H1 (cell line): ENCODE measurements around the gene PLEKHO1.

Experiments
- POLR2AphosphoS5 ChIP-seq: IDR thresholded peaks from 2 replicates; pipeline ENCODE4 v1.6.1; 2011; ENCODE audit warnings: low read depth, low read length
- YY1 ChIP-seq: IDR thresholded peaks from 2 replicates; pipeline ENCODE4 v1.6.1; 2011; ENCODE audit warnings: low read depth, mild to moderate bottlenecking, low read length
- TF ChIP-seq, protein P1 (sequence below): IDR thresholded peaks from 2 replicates; pipeline ENCODE4 v1.6.1; 2012; ENCODE audit warnings: inconsistent platforms

DNA sequence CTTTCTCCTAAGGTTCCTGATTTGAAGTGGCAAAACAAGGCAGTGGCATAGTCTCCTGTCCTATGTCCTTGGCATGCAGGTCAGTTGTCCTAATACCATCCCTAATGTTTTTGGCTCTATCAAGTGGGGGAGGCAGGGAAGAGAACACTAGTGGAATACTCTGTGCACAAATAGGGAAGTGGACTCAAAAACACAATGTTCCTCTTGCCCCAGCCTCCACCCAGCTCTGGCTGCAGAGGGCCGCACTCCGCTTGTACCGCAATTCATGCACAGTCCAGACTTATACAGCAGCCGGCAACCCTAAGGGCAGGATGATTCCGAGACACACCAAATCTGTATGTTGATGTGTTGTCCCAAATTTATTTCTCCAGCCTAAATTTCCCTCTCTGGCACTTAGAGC lies 14.5 kb downstream of the PLEKHO1 start:
- TF ChIP-seq, protein P1, sequence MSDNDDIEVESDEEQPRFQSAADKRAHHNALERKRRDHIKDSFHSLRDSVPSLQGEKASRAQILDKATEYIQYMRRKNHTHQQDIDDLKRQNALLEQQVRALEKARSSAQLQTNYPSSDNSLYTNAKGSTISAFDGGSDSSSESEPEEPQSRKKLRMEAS, result no peak
- no peak for TF ChIP-seq POLR2AphosphoS5
- TF ChIP-seq YY1, result no peak
